K562 (cell line): ENCODE results near the gene MYO15B. TPM values are rescaled to one million over a fixed set of nuclear protein-coding genes. Genes with fewer than 3 reads are reported as not detected.

Source experiments
- ATAC-seq: fragments of 200-7000 bp; cut with Tn5 transposase; 3 replicates; pipeline ENCODE4 v1.9.1; 2020; ENCODE audit warnings: moderate library complexity
- BruUV-seq: library from RNA; stranded (reverse); fragments of 400-500 nt; replicated peaks from 2 replicates; lab custom pipeline; 2021; lab: Mats Ljungman, UMichigan
- CTCF ChIA-PET: fragments of 300-600 bp; formaldehyde crosslinking; extraction: SDS; loops from one replicate; lab custom pipeline; 2021; ENCODE audit warnings: low intra/inter-chr PET ratio; lab: Yijun Ruan, JAX
- POLR2A ChIA-PET: fragments of 300-600, 350-650 bp; sonication (Branson Sonifier 250); formaldehyde crosslinking; extraction: SDS; loops from one replicate; lab custom pipeline; 2021; ENCODE audit warnings: antibody characterized with exemption, inconsistent platforms; lab: Yijun Ruan, JAX
- DNase-seq, 4 experiments: peaks; one replicate each; pipeline versions ENCODE4 v3.0.0 to v3.0.0-alpha.2; 2011 to 2018; ENCODE audit warnings: low spot score in 3 of 4, mixed read lengths in 3 of 4; ENCODE audit errors: extremely low read depth in 1 of 4
- FAIRE-seq: peaks from 2 replicates; lab custom pipeline; 2011; peaks lifted over from hg19 to GRCh38; lab: Jason Lieb, UNC
- H2AFZ ChIP-seq: 2 replicates; pipeline ENCODE4 v1.6.0; 2011; ENCODE audit warnings: low read depth, low read length, control low read depth, inconsistent platforms
- H3K27ac ChIP-seq: fragments of 200-600 bp; 3 replicates; pipeline ENCODE4 v1.8.0; 2011; ENCODE audit warnings: low read depth, mild to moderate bottlenecking, control low read depth, inconsistent platforms, low read length, moderate library complexity, mixed read lengths; ENCODE audit errors: extremely low read depth
- H3K27me3 ChIP-seq, 2 experiments: fragments of 300-600 bp in 1 of 2; 2 replicates in 1 of 2; 3 replicates in 1 of 2; pipeline versions ENCODE4 v1.6.0 to v1.8.0; 2011; ENCODE audit warnings: inconsistent platforms in 2 of 2, low read length in 2 of 2, mild to moderate bottlenecking in 1 of 2, mixed read lengths in 1 of 2, moderate library complexity in 1 of 2; ENCODE audit not compliant: control insufficient read depth in 2 of 2, insufficient read depth in 2 of 2
- H3K36me3 ChIP-seq: fragments of 300-600 bp; 3 replicates; pipeline ENCODE4 v1.8.0; 2011; ENCODE audit warnings: mild to moderate bottlenecking, low read length, inconsistent platforms; ENCODE audit not compliant: control insufficient read depth, insufficient read depth
- H3K4me1 ChIP-seq, 2 experiments: fragments of 200-600 bp in 1 of 2; replicated peaks in 1 of 2; 2 replicates in 1 of 2; 3 replicates in 1 of 2; pipeline versions ENCODE4 v1.5.1 to v1.8.0; 2011; ENCODE audit warnings: inconsistent platforms in 2 of 2, low read length in 2 of 2, mild to moderate bottlenecking in 1 of 2, mixed read lengths in 1 of 2, moderate library complexity in 1 of 2; ENCODE audit not compliant: control insufficient read depth in 2 of 2, insufficient read depth in 2 of 2
- H3K4me2 ChIP-seq: 2 replicates; pipeline ENCODE4 v1.6.1; 2011; ENCODE audit warnings: low read length, control low read depth, inconsistent platforms, mixed read lengths; ENCODE audit not compliant: insufficient read depth
- H3K4me3 ChIP-seq: fragments of 200-600 bp; sonication (generic), shearing (Covaris generic); 2 replicates; pipeline ENCODE4 v1.5.1; 2016; ENCODE audit warnings: control low read depth, inconsistent platforms
- H3K79me2 ChIP-seq: fragments of 200-600 bp; 3 replicates; pipeline ENCODE4 v1.8.0; 2011; ENCODE audit warnings: low read length, inconsistent platforms; ENCODE audit not compliant: control insufficient read depth, insufficient read depth
- H3K9ac ChIP-seq, 2 experiments: 2 replicates each; pipeline versions ENCODE4 v1.6.0 to v1.6.1; 2011; ENCODE audit warnings: low read depth in 2 of 2, low read length in 2 of 2, control low read depth in 1 of 2, inconsistent platforms in 1 of 2, mild to moderate bottlenecking in 1 of 2, mixed read lengths in 1 of 2; ENCODE audit not compliant: insufficient read depth in 1 of 2
- H3K9me1 ChIP-seq: one replicate; pipeline ENCODE4 v1.6.0; 2011; ENCODE audit warnings: inconsistent platforms, mild to moderate bottlenecking, low read length, moderate library complexity; ENCODE audit not compliant: control insufficient read depth, insufficient read depth
- H3K9me3 ChIP-seq: replicated peaks from 2 replicates; pipeline ENCODE4 v1.5.1; 2011; ENCODE audit warnings: low read depth, low read length, inconsistent platforms; ENCODE audit not compliant: control insufficient read depth, insufficient read depth
- H4K20me1 ChIP-seq: replicated peaks from 2 replicates; pipeline ENCODE4 v1.6.1; 2011; ENCODE audit warnings: low read length, inconsistent platforms, mixed read lengths; ENCODE audit not compliant: control insufficient read depth, insufficient read depth
- ARID2 ChIP-seq: fragments of 450-650 bp; IDR thresholded peaks from 2 replicates; pipeline ENCODE4 v1.6.1; 2017; ENCODE audit warnings: antibody characterized with exemption, mild to moderate bottlenecking
- ARNT ChIP-seq, 2 experiments: fragments of 450-650 bp; IDR thresholded peaks; 2 replicates each; pipeline ENCODE4 v1.6.1; 2016; ENCODE audit warnings: mild to moderate bottlenecking in 1 of 2
- CBFA2T3 ChIP-seq: fragments of 450-650 bp; IDR thresholded peaks from 2 replicates; pipeline ENCODE4 v1.6.1; 2017
- RAD21 ChIP-seq, 2 experiments: fragments of 250-450 bp in 1 of 2; fragments of 450-650 bp in 1 of 2; sonication (Bioruptor Pico) in 1 of 2; formaldehyde crosslinking in 1 of 2; IDR thresholded peaks in 1 of 2; conservative IDR thresholded peaks in 1 of 2; 2 replicates each; pipeline versions ENCODE4 v1.4.0 to v1.8.0; 2020 to 2022; ENCODE audit warnings: mild to moderate bottlenecking in 2 of 2, moderate library complexity in 1 of 2
- ZNF586 ChIP-seq: fragments of 450-650 bp; formaldehyde crosslinking; conservative IDR thresholded peaks from 2 replicates; pipeline ENCODE4 v1.4.0; 2020; ENCODE audit warnings: mild to moderate bottlenecking, moderate library complexity
- ZZZ3 ChIP-seq: fragments of 450-650 bp; IDR thresholded peaks from 2 replicates; pipeline ENCODE4 v1.6.1; 2016; ENCODE audit warnings: antibody characterized with exemption, mild to moderate bottlenecking, moderate library complexity
- WGBS: fragments of 100-300 bp; shearing (Covaris generic); methylation state at CpG from one replicate; pipeline ENCODE4 v1.1.6; 2016; ENCODE audit warnings: low coverage, mixed read lengths; ENCODE audit not compliant: insufficient coverage; ENCODE audit errors: missing lambda C conversion rate; 5-methylcytosine and 5-hydroxymethylcytosine counted together
- in situ Hi-C: fragments of 300-500 bp; cut with MboI; formaldehyde crosslinking; loops from 4 replicates; pipeline ENCODE4 v1.15.0; 2018; ENCODE audit warnings: inconsistent platforms, mixed read lengths
- intact Hi-C: fragments of 100-400 bp; cut with micrococcal nuclease; formaldehyde crosslinking; loops from 2 replicates; pipeline ENCODE4 v1.14.2; 2022
- polyA plus RNA-seq, 8 experiments: library from polyadenylated mRNA; depleted of rRNA in 4 of 8; stranded (reverse) in 5 of 8; unstranded in 3 of 8; fragments of >200 nt; fragmentation: Nextera tagmentation in 2 of 8; fragmentation: Illumina TruSeq in 1 of 8; extraction: Ambion mirVana in 2 of 8; extraction: Trizol in 1 of 8; gene quantifications; 2 replicates each; pipeline versions ENCODE4 v1.2.1 to v1.2.3, GENCODE V29; 2011 to 2014; ENCODE audit warnings: inconsistent platforms in 1 of 8, missing spikeins in 1 of 8
- total RNA-seq, 7 experiments: library from RNA; depleted of rRNA in 6 of 7; stranded (reverse); fragments of >200 nt in 6 of 7; fragmentation: Illumina TruSeq in 2 of 7; extraction: Trizol in 2 of 7; gene quantifications; 2 replicates each; pipeline versions ENCODE4 v1.2.1 to v1.2.3, GENCODE V29; 2011 to 2021; ENCODE audit warnings: low replicate concordance in 1 of 7
- TF ChIP-seq, protein P1 (sequence below), 3 experiments: IDR thresholded peaks in 2 of 3; conservative IDR thresholded peaks in 1 of 3; 2 replicates each; pipeline ENCODE4 v1.5.1; 2011 to 2012; ENCODE audit warnings: low read length in 3 of 3, mild to moderate bottlenecking in 3 of 3, control low read depth in 2 of 3, improper control_type of control experiment in 1 of 3, inconsistent platforms in 1 of 3, low read depth in 1 of 3, mixed read lengths in 1 of 3, moderate library complexity in 1 of 3; ENCODE audit not compliant: insufficient read depth in 2 of 3
- TF ChIP-seq, protein P2 (sequence below): fragments of 450-650 bp; conservative IDR thresholded peaks from 2 replicates; pipeline ENCODE4 v1.6.1; 2016; ENCODE audit warnings: missing genetic modification characterization, low read depth, mild to moderate bottlenecking, control low read depth, missing compliant biosample characterization
- TF ChIP-seq, protein P3 (sequence below): sonication (generic); formaldehyde crosslinking; IDR thresholded peaks from 2 replicates; pipeline ENCODE4 v1.8.0; 2022; ENCODE audit warnings: missing genetic modification reagents, mild to moderate bottlenecking, moderate library complexity, borderline replicate concordance

The MYO15B gene
- total and polyA plus RNA-seq, 9 of the 15 experiments (the other 6 are each of a cell fraction or from before 2014, with no cell fraction given): 0.05 to 3.1 (median 0.83) TPM; not detected in 2

DNA sequence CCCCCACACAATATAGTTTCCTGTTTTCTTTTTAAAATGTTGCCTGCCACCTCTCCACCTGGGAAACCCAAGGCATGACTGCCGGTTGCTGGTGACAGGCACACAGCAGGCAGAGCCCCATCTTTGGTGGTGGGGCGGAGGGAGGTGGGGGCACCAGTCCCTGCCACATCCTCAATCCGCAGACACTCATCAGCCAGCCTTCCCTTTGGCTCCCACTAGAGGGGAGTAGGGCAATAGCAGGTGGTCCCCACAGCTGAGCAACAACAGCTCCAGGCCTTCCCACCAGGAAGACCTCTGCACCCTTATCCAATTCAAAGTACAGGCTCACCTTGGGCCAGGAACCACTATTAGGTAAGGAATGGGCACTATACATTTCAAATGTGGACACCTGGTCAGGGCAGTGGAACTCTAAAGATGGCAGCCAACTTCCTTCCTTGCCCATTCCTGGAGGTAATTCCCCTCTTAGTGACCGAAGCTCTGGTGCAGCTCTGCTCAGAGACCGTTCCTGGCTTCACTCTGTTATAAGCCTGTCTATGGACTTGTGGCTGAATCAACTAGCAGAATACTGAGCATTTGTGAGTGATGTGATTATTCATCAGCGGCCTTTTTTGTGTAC, 65.4 kb downstream of the MYO15B start:
- ATAC-seq: peak; percentile 94
- Histone ChIP-seq H3K9me3 (no peaks in the 10 kb centered on the region), H3K27me3 (no peaks in the 10 kb centered on the region), H3K4me3 (no peak overlapping the region), H3K36me3 (peaks cover 54% of the 10 kb centered on the region), H3K79me2 (no peaks in the 10 kb centered on the region), H3K9ac (no peak overlapping the region), H3K27ac (no peak overlapping the region), H3K9me1 (no peaks in the 10 kb centered on the region), H2AFZ (no peak overlapping the region), H3K4me2 (no peak overlapping the region), H3K4me1 (no peaks in the 10 kb centered on the region), H4K20me1 (peaks cover 6% of the 10 kb centered on the region)
- in situ Hi-C loops: no loop called here
- intact Hi-C loops: no loop called here
- WGBS: 69% methylated on average over 6 of the region's 6 CpGs
- FAIRE-seq: peak; percentile 82
- BruUV-seq: no TSS peak
- peak; percentile 63 to 71 (median 66) for DNase-seq
- ChIA-PET POLR2A (interaction anchor here (0.6 to 2.3 kb wide), 3 partner anchors 12 to 53 kb away, joined by 3 to 12 read pairs (median 4); partner anchors contain the start of genes RECQL5 and SAP30BP), CTCF (interaction anchor here (0.6 to 1.7 kb wide), 2 partner anchors 20 to 389 kb away, joined by 3 to 10 read pairs; partner anchors contain the start of gene SMIM5)
- TF ChIP-seq, protein P1, sequence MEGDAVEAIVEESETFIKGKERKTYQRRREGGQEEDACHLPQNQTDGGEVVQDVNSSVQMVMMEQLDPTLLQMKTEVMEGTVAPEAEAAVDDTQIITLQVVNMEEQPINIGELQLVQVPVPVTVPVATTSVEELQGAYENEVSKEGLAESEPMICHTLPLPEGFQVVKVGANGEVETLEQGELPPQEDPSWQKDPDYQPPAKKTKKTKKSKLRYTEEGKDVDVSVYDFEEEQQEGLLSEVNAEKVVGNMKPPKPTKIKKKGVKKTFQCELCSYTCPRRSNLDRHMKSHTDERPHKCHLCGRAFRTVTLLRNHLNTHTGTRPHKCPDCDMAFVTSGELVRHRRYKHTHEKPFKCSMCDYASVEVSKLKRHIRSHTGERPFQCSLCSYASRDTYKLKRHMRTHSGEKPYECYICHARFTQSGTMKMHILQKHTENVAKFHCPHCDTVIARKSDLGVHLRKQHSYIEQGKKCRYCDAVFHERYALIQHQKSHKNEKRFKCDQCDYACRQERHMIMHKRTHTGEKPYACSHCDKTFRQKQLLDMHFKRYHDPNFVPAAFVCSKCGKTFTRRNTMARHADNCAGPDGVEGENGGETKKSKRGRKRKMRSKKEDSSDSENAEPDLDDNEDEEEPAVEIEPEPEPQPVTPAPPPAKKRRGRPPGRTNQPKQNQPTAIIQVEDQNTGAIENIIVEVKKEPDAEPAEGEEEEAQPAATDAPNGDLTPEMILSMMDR (IDR thresholded peaks at IDR 0.05 in 2 of 3, conservative IDR thresholded peaks at IDR 0.05 in 1 of 3; ENCODE audit: insufficient read depth in 2 of 3, low read depth in 1 of 3, low read length in 3 of 3): peak; percentile 79 to 91 (median 83)
- TF ChIP-seq ZNF586 (CRISPR knock-in tag): no peak
- TF ChIP-seq ARNT (IDR thresholded peaks at IDR 0.05): no peak
- TF ChIP-seq, protein P2, sequence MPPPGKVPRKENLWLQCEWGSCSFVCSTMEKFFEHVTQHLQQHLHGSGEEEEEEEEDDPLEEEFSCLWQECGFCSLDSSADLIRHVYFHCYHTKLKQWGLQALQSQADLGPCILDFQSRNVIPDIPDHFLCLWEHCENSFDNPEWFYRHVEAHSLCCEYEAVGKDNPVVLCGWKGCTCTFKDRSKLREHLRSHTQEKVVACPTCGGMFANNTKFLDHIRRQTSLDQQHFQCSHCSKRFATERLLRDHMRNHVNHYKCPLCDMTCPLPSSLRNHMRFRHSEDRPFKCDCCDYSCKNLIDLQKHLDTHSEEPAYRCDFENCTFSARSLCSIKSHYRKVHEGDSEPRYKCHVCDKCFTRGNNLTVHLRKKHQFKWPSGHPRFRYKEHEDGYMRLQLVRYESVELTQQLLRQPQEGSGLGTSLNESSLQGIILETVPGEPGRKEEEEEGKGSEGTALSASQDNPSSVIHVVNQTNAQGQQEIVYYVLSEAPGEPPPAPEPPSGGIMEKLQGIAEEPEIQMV: no peak
- TF ChIP-seq CBFA2T3: no peak
- peak; percentile 53; the same call in 1 of the 2 replicates for TF ChIP-seq ARID2
- TF ChIP-seq ZZZ3: no peak
- TF ChIP-seq RAD21 (CRISPR knock-in tag; conservative IDR thresholded peaks at IDR 0.05 in 1 of 2, IDR thresholded peaks at IDR 0.05 in 1 of 2): peak; percentile 15 to 63; a peak in 2 of 4 replicates
- TF ChIP-seq, protein P3, sequence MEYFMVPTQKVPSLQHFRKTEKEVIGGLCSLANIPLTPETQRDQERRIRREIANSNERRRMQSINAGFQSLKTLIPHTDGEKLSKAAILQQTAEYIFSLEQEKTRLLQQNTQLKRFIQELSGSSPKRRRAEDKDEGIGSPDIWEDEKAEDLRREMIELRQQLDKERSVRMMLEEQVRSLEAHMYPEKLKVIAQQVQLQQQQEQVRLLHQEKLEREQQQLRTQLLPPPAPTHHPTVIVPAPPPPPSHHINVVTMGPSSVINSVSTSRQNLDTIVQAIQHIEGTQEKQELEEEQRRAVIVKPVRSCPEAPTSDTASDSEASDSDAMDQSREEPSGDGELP (CRISPR knock-in tag): peak; percentile 56; the same call in 1 of the 2 replicates
